Mucosa of descending colon (tissue), 3 donors: Measurements from ENCODE around the gene ADAMTS2. TPM values are rescaled to one million over a fixed set of nuclear protein-coding genes. Genes with fewer than 3 reads are reported as not detected.

Source experiments
- ATAC-seq: fragments of 200-7000 bp; cut with Tn5 transposase; one replicate; pipeline ENCODE4 v1.9.1; 2020; ENCODE audit warnings: mild to moderate bottlenecking, moderate library complexity
- DNase-seq, 3 donors: peaks; one replicate each; pipeline ENCODE4 v3.0.0-alpha.2; 2020
- H3K36me3 ChIP-seq: fragments of 200-600 bp; one replicate; pipeline ENCODE4 v1.8.0; 2021; ENCODE audit warnings: low read depth, mild to moderate bottlenecking
- H3K4me1 ChIP-seq: fragments of 200-600 bp; one replicate; pipeline ENCODE4 v1.8.0; 2021; ENCODE audit warnings: low read depth, mild to moderate bottlenecking
- H3K4me3 ChIP-seq: fragments of 200-600 bp; one replicate; pipeline ENCODE4 v1.8.0; 2021; ENCODE audit warnings: mild to moderate bottlenecking
- H3K9me3 ChIP-seq: fragments of 200-600 bp; one replicate; pipeline ENCODE4 v1.8.0; 2021; ENCODE audit warnings: mild to moderate bottlenecking
- CTCF ChIP-seq: fragments of 200-600 bp; IDR thresholded peaks from one replicate; pipeline ENCODE4 v1.8.0; 2022; ENCODE audit warnings: antibody characterized with exemption, mild to moderate bottlenecking
- intact Hi-C, 2 donors: fragments of 100-400 bp; cut with DNase I in 1 of 2; cut with micrococcal nuclease in 1 of 2; formaldehyde crosslinking; loops; one replicate each; pipeline versions ENCODE4 v1.11.0 to v1.11.1; 2022; cut with DNase I, micrococcal nuclease
- total RNA-seq, 3 donors: library from RNA; stranded (reverse); fragmentation: NEBNext Ultra II Directional in 2 of 3; extraction: Animal tissue kit (Norgen Biotek cat#: 25700) in 2 of 3; gene quantifications; one replicate each; pipeline versions ENCODE4 v1.2.1 to v1.2.4, GENCODE V29; 2021 to 2023
- donor health status: DM: no; HTN: no; CAD: no; lungs with moderate emphysema.
- donor health status: DM: no; HTN: no; CAD: no.
- donor health status: DM: no; HTN: yes; CAD: no.

Gene ADAMTS2
- total RNA-seq, 3 donors from 2014 or later: 1.3 to 9.2 (median 7.3) TPM

DNA sequence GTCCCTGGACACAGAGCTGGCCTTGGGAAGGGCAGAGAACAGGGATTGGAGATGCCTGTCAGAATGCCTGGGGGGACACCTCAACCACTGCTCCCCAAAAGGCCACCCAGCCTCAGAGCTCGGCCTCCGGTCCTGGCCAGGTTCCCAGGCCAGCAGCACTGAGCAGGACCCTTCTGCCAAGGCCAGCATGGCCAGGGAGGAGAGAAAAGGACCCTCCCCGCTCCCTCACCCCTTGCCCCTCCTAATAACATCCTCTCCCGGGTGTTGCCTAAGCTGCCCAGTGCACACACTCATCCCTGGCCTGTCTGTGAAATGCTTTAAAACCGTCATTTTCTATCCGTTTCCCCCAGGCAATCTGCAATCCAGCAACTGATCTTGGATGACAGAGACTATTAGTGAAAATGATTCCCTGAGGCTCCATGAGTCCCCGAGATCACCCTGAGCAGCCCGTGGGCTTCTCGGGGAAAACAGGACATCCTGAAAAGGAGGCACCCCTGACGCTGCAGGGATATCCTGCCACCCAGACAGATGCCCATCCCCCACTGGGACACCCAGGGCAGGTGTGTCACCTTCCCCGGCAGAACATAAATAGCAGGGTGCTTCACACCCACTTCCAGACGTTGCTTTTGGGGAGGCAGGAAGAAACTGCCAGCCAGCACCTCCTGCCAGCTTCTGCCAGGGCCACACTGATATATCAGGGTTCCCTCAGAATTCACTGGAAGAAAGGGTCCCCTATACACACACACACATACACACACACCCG is 75.3 kb downstream of the ADAMTS2 start:
- DNase-seq (peak in 1 of 3 donors; percentile 8), ATAC-seq (no peak)
- no peaks in the 10 kb centered on the region for H3K9me3 ChIP-seq
- H3K4me3 ChIP-seq: no peak overlapping the region
- no peaks in the 10 kb centered on the region for H3K36me3 ChIP-seq
- intact Hi-C loops: no loop called here
- H3K4me1 ChIP-seq: no peaks in the 10 kb centered on the region
- TF ChIP-seq CTCF: no peak

GRCh38 chr5:179268966-179269693 is 76.1 kb downstream of the ADAMTS2 start:
- no peaks in the 10 kb centered on the region for H3K36me3 ChIP-seq
- DNase-seq: no peak
- no peak for ATAC-seq
- H3K4me1 ChIP-seq: no peaks in the 10 kb centered on the region
- intact Hi-C loops: no loop called here
- no peak for TF ChIP-seq CTCF
- H3K4me3 ChIP-seq: no peak overlapping the region
- no peaks in the 10 kb centered on the region for H3K9me3 ChIP-seq

- Histone ChIP-seq H3K4me3 (no peak overlapping the region), H3K9me3 (no peaks in the 10 kb centered on the region), H3K36me3 (no peaks in the 10 kb centered on the region), H3K4me1 (no peaks in the 10 kb centered on the region)
- no peak for DNase-seq
- no peak for TF ChIP-seq CTCF
- intact Hi-C loops: no loop called here
- ATAC-seq: no peak
Measured at GRCh38 chr5:179268399-179268952, 76.8 kb downstream of the ADAMTS2 start.

- DNase-seq (no peak), ATAC-seq (no peak)
- intact Hi-C loops: no loop called here
- TF ChIP-seq CTCF: no peak
- no peaks in the 10 kb centered on the region for H3K36me3 ChIP-seq
- H3K4me3 ChIP-seq: no peak overlapping the region
- H3K4me1 ChIP-seq: no peaks in the 10 kb centered on the region
- H3K9me3 ChIP-seq: no peaks in the 10 kb centered on the region
Measured at GRCh38 chr5:179267671-179268083, 77.6 kb downstream of the ADAMTS2 start.

- H3K4me3 ChIP-seq: no peak overlapping the region
- TF ChIP-seq CTCF: no peak
- DNase-seq (no peak), ATAC-seq (no peak)
- no peaks in the 10 kb centered on the region for H3K36me3 ChIP-seq
- H3K4me1 ChIP-seq: no peaks in the 10 kb centered on the region
- H3K9me3 ChIP-seq: no peaks in the 10 kb centered on the region
- intact Hi-C loops: no loop called here
Measured at GRCh38 chr5:179267071-179267670, 78.1 kb downstream of the ADAMTS2 start.
